Suppressor macrophage treated with lipopolysaccharide for 1 hour (primary cell): ENCODE data around the gene SGMS1.
"Not testable (repeated sequence)": the region's sequence is repeated elsewhere in the genome, so short reads cannot be mapped to it uniquely, and the experiment has no call there.

Source experiments
- DNase-seq, 3 donors: peaks; one replicate each; pipeline ENCODE4 v3.0.0-alpha.2; 2020 to 2022

The SGMS1 gene

DNA sequence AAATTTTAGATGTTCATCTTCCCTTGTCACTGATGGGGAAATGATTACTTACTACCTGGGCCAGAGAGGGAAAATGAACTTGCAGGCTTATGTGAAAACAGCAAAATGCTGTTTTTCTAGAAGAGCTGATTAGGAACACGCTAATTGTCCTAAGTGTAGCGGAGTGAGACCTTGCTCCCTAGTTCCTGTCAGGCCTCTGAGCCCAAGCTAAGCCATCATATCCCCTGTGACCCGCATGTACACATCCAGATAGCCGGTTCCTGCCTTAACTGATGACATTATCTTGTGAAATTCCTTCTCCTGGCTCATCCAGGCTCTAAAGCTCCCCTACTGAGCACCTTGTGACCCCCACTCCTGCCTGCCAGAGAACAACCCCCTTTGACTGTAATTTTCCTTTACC is 120.6 kb downstream of the SGMS1 start:
- not testable (repeated sequence) for DNase-seq

DNA sequence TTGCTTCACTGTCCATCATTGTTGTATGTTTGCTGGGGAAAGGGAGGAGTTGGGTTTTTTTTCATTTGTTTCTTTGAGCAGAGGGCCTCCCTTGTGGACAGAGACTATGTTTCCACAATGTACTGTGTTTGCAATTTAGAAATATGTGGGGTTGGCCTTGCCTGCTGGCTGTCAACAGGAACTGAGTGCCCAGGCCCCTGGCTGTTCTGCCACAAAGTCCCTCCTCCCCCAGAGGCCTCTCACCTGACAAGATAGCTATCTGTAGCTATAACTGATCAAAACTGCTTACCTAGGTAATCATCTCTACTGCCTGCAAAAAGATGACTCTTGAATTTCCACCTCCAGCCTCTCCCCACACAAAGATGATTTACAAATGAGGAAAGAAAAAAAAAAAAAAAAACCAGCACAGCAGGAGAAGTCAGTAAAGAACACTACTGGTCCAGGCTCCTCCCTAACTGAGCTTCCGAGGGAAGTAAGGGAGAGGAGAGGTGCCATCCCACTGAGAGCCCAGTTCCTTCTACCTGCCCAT is 121.8 kb downstream of the SGMS1 start:
- peak in 2 of 3 donors; percentile 3 to 4 for DNase-seq

GRCh38 chr10:50501478-50501877 is 122.3 kb downstream of the SGMS1 start:
- DNase-seq = peak in 1 of 3 donors; percentile 4

- DNase-seq = no peak
Measured at GRCh38 chr10:50498465-50498864, 125.3 kb downstream of the SGMS1 start.

DNA sequence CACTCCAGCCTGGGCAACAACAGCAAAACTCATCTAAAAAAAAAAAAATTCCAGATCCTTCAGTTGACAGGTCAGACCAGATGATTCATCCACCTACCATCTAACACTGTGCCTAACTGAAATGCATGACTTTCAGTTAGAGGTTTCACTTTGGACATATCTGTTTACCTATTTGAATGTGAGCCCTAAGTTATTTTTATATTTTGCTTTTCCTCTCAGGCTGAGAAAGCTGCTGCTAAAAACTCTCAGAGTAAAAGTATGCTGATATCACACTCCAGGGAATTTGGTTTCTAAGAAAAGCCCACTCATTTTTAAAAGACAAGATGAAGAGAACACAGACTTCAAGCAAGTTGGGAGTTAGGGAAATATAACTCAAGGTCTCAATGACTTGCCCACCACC is 126.0 kb downstream of the SGMS1 start:
- DNase-seq = peak in 1 of 3 donors; percentile 7

DNA sequence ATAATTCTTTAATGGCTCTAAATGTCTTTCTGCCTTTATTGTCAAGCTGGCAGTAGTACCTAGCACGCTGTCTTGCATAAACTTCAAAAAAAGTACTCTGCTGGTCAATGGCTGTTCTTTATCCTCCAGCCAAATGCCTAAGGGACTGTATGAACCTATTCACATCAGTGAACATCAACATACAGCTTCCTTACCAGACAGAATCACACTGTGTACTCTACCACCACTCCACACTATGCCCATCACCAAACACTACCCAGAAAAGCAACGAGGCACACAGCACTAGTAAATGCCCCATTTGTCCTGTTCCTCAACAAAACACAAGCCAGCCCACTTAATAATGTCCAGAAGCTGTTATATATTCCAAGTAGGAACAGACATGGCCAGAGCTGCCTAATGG is 127.5 kb downstream of the SGMS1 start:
- no peak for DNase-seq

GRCh38 chr10:50490241-50490640 is 133.5 kb downstream of the SGMS1 start:
- DNase-seq = no peak

DNA sequence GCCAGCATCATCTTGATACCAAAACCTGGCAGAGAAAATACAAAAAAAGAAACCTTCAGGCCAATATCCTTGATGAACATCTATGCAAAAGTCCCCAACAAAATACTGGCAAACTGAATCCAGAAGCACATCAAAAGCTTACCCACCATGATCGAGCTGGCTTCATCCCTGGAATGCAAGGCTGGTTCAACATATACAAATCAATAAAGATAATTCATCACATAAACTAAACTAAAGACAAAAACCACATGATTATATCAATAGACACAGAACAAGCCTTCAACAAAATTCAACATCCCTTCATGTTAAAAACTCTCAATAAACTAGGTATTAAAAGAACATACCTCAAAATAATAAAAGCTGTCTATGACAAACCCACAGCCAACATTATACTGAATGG is 139.2 kb downstream of the SGMS1 start:
- not testable (repeated sequence) for DNase-seq

GRCh38 chr10:50480054-50481007 is 143.4 kb downstream of the SGMS1 start:
- DNase-seq = no peak

DNA sequence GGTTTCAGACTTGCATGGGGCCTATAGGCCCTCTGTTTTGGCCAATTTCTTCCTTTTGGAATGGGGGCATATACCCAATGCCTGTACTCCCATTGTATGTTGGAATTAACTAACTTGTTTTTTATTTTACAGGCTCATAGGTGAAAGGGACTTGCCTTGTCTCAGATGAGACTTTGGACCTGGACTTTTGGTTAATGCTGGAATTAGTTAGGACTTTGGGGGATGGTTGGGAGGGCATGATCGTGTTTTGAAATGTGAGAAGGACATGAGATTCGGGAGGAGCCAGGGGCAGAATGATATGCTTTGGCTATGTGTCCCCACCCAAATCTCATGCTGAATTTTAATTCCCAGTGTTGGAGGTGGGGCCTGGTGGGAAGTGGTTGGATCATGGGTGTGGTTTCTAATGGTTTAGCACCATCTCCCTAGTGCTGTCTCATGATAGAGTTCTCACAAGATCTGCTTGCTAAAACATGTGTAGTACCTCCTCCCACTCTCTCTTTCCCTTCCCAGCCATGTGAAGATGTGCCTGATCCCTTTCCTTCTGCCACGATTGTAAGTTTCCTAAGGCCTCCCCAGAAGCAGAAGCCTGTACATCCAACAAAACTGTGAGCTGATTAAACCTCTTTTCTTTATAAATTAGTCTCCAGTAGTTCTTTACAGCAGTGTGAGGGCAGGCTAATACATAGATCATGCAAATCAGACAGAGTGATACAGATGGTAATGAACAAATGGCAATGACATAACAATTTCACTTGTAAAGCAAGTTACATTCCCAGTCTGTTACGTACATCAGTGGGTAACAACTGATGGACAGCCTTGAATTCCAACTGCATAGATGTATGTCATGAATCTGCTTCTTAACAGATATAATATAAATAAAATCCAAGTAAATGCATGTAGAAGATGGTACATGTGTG is 146.2 kb downstream of the SGMS1 start:
- no peak for DNase-seq

DNA sequence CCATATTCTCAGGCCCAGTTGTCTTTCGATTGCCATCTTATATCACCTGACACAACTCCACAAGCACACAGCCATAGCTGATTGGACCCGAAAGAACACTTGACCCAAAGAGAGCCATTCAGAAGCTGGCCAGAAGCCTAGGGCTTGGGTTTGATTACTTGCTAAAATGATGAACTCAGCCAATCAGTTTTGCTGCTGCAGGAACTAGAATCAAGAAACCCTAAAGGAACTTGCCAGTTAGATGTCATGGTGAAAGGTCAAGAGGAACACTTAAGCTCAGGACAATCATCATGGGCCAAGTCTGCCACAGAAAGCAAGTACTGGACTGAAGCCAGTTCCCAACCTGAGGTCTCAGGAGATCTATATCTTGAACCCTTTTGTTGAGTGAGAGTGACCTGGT is 150.0 kb downstream of the SGMS1 start:
- no peak for DNase-seq

DNA sequence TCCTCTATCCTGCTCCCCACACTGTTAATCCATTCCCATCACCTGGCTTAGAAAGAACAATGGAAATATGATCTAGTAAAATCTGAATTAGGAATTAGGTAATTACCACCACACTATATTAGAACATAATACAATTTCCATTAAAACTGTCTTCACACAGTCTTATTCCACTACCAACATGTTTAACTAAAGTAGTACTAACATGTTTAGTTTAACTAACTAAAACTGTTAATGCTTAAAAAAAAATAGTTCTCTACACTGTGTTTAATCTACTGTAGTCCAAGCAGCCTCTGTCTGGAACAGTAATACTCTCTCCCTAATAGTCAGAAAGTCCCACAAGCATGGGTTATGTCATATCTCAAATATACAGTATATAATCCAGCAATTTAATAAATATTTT is 150.8 kb downstream of the SGMS1 start:
- no peak for DNase-seq

GRCh38 chr10:50471583-50471975 is 152.2 kb downstream of the SGMS1 start:
- DNase-seq = no peak

GRCh38 chr10:50470798-50471582 is 152.8 kb downstream of the SGMS1 start:
- DNase-seq = peak in 1 of 3 donors; percentile 44

DNA sequence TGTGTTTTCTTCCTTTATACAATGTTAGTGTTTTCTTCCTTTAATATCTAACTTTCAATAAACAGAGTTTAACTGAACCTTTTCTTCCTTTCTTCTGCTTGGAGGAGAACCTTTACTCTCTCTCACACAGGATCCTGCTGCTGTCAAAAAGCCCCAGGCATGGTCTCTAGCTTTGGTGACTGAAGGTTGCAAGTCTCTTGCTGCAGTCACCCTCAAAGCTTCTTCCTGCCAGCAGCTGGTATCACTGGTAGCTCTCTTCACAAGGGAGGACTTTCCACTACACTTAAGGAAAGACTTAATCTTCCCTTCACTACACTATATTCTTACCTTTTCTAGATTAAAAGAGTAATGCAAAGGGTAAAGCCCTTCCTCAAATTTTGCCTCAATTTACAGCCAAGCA is 153.4 kb downstream of the SGMS1 start:
- DNase-seq = no peak

GRCh38 chr10:50469778-50470193 is 154.0 kb downstream of the SGMS1 start:
- DNase-seq = no peak

- no peak for DNase-seq
Measured at GRCh38 chr10:50469288-50469687, 154.5 kb downstream of the SGMS1 start.

GRCh38 chr10:50467209-50467608 is 156.5 kb downstream of the SGMS1 start:
- no peak for DNase-seq

DNA sequence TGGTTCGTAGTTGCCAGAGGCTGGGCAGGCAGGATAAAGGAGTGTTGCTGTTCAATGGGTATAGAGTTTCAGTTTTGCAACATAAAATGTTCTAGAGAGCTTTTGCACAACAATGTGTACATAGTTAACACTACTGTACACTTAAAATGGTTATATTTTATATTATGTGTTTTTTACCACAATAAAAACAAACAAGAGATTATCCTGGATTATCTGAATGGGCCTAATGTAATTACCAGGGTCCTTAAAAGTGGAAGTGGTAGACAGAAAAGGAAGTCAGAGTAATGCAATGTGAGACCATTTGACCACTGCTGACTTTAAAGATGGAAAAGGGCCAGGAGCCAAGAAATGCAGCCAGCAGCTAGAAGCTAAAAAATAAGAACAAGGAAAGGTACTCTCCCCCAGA is 159.7 kb downstream of the SGMS1 start:
- DNase-seq = peak; percentile 42 to 65 (median 49)

GRCh38 chr10:50461834-50462233 is 161.9 kb downstream of the SGMS1 start:
- DNase-seq = no peak

GRCh38 chr10:50461123-50461522 is 162.6 kb downstream of the SGMS1 start:
- no peak for DNase-seq

- peak; percentile 71 to 89 (median 87) for DNase-seq
Measured at GRCh38 chr10:50456719-50457118, 167.0 kb downstream of the SGMS1 start.
